Thyroid gland (tissue), 4 donors: ENCODE measurements around the gene PRSS1.

ENCODE experiments used
- CTCF ChIP-seq, 6 experiments: fragments of 200-600 bp in 3 of 6; fragments of 450-650 bp in 3 of 6; sonication (generic) in 3 of 6; IDR thresholded peaks; one replicate each; pipeline ENCODE4 v1.5.1; 2016 to 2019; ENCODE audit warnings: antibody characterized with exemption in 6 of 6, mild to moderate bottlenecking in 2 of 6, inconsistent platforms in 1 of 6, moderate library complexity in 1 of 6
- POLR2A ChIP-seq, 2 donors: fragments of 450-650 bp; IDR thresholded peaks; one replicate each; pipeline ENCODE4 v1.6.1; 2017; ENCODE audit warnings: antibody characterized with exemption in 2 of 2, mild to moderate bottlenecking in 2 of 2, moderate library complexity in 1 of 2

GRCh38 chr7:142777318-142777717 is 28.0 kb downstream of the PRSS1 start:
- no peak for TF ChIP-seq CTCF (IDR thresholded peaks at IDR 0.05)
- no peak for TF ChIP-seq POLR2A (IDR thresholded peaks at IDR 0.05)
